Inferior parietal cortex (tissue), 1 donor: ENCODE data around the gene MYLK3.

Experiments
- DNase-seq: peaks from one replicate; pipeline ENCODE4 v3.0.0-alpha.2; 2016; ENCODE audit errors: extremely low spot score

The MYLK3 gene

DNA sequence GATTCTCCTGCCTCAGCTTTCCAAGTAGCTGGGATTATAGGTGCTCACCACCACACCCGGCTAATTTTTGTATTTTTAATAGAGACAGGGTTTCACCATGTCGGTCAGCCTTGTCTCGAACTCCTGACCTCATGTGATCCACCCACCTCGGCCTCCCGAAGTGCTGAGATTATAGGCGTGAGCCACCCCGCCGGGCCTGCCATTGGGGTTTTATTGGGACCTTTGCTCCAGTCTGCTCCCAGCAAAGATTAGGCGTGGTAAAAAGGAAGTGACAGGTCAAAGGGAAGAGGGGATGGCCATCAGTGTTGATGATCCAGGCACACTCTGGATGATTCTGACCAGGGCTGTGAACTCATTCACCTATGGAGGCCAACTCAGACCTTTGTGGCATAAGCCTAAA lies 20.5 kb downstream of the MYLK3 start:
- no peak for DNase-seq

DNA sequence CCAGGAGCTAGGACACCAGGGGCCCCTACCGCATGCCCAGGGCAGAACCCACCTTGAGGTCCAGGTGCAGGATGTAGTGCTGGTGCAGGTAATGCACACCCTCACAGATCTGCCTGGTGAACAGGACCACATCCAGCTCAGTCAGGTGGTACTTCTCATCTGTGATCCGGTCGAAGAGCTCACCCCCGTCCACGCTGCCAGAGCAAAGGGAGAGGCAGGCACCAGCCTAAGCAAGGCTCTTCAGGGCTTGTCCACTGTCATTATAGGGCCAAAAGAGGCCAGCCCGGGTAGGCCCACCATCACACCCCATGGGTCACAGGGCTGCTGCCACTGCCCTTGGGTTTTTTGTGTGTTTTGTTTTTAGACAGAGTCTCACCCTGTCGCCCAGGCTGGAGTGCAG lies 21.0 kb downstream of the MYLK3 start:
- DNase-seq, result no peak

DNA sequence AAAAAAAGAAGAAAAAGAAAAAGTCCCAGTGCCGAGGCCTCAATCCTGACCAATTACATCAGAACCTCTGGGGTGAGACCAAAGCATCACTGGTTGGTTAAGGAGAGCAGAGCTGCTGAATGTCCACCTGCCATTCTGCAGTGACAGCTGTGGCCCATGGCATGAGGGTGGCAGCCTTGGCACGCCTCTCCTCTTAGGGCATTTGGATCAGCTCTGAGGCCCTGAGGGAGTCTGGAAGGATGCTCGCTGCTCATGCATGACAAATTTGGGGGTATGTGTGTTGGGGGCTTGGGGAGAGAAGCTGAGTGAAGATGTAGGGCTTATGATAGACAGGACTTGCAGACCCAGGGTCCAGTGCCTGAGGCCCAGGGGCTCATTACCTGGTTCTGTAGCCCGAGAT lies 26.3 kb downstream of the MYLK3 start:
- DNase-seq, result no peak

DNA sequence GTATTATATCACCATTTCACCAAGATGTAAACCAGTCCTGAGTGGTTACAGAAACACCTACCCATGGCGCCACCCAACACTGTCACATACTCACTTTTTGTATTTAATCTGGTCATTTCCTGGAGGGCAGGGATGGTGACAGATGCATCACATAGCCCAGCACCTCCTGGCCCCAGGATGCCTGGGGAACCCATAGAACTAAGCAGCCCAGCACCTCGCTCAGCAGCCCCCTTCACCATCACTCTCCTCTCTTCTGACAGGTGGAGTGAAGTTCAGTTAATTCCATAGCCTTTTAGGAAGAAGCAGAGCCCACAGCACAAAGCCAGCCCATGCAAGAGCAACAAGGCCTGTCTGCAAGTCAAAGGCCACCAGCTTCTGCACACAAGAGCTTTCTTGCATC lies 27.5 kb downstream of the MYLK3 start:
- no peak for DNase-seq

DNA sequence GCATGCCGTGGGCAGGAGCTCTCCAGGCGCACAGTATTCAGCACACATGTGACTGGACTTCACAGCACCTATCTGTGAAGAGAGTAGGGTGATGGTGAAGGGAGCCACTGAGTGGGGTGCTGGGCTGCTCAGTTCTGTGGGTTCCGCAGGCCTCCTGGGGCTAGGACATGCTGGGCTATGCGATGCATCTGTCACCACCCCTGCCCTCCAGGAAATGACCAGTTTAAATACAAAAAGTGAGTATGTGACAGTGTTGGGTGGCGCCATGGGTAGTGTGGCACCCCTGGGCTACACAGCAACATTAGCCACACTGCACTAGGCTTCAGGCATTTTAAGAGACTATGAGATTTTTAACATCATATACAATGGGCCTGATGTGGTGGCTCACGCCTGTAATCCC lies 28.6 kb downstream of the MYLK3 start:
- DNase-seq, result no peak

- DNase-seq, result no peak
Observed at GRCh38 chr16:46718214-46718613, 29.9 kb downstream of the MYLK3 start.

DNA sequence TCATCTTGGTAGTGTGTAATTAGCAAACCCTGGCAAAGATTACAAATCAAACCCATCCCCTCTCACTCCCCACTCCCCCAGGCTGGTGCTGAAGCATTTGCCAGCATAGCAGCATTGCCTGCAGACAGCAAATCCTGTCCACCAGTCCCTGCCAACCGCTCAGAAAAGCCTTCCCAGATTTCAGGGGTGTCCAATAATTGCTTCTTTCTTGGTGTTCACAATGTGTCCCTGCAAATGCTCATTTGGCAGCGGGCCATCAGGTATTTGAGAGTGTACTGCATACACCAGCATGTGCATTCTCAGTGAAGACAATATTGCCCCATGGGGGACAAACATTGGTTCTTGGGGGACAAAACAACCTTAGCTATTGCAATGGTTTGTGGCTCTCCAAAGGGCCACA lies 30.5 kb downstream of the MYLK3 start:
- DNase-seq, result no peak

GRCh38 chr16:46715769-46716305 lies 32.3 kb downstream of the MYLK3 start:
- DNase-seq, result no peak

GRCh38 chr16:46714797-46715591 lies 33.1 kb downstream of the MYLK3 start:
- DNase-seq, result no peak

DNA sequence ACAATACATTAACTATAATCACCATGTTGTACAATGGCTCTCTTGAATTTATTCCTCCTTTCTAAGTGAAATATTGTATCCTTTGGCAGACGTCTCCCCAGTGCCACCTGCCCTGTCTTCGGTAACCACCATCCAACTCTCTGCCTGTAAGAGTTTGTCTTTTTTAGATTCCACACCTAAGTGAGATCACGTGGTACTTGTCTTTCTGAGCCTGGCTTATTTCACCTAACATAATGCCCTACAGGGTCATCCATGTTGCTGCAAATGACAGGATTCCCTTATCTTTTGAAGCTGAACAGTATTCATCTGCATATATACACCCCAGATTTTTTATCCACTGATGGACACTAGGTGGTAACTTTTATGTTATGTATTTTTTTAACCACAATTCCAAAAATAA lies 34.5 kb downstream of the MYLK3 start:
- no peak for DNase-seq

DNA sequence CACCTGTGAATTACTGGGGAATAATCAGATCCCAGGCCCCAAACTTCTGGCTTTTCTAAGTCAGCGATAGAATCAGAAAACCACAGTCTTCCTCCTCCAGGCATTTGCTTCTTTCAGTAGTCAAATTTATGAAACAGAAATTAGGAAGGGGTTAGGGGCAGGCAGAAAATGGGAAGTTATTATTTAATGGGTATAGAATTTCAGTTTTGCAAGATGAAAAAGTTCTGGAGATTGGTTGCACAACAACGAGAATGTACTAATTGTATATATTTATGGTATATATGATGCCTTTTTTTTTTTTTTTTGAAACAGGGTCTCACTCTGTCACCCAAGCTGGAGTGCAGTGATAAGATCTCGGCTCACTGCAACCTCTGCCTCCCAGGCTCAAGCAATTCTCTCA lies 35.2 kb downstream of the MYLK3 start:
- DNase-seq, result no peak

DNA sequence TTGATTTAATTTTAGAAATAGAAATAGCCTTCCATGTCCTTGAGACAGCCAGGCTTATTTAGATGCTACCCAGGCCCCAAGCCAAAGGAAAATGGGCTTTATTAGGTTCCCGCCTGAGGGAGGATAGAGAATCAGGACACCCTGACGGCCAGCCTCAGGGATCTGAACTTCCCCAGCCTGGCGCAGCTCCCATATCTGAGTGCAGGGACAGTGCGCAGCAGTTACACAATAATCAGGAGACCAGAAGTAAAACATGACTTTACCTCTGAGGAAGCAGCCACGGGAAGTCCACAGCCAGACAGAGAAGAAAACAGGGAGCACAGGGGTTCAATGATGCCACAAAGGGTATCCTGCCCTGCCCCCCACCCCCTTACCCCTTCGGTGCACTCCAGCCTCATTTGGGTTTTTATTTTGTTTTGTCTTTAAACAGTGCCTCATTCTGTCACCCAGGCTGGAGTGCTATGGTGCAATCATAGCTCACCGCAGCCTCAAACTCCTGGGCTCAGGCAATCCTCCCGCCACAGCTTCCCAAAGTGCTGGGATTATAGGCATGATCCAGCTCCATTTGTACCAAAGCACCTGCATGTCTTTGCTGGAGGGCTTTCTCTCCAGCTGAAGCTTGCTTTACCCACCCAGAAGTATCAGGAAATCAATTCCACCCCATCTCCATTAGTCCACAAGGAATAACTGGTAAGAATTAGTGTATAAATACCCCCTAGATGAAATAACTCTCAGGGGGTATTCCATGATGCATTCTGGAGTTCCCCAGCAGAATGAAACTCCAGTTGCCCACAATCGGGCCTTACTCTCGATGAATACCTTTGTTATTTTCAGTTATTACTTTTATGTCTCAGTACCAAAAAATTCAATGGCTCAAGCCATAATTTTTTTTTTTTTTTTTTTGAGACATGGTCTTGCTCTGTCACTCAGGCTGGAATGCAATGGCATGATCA lies 36.8 kb downstream of the MYLK3 start:
- DNase-seq, result no peak

DNA sequence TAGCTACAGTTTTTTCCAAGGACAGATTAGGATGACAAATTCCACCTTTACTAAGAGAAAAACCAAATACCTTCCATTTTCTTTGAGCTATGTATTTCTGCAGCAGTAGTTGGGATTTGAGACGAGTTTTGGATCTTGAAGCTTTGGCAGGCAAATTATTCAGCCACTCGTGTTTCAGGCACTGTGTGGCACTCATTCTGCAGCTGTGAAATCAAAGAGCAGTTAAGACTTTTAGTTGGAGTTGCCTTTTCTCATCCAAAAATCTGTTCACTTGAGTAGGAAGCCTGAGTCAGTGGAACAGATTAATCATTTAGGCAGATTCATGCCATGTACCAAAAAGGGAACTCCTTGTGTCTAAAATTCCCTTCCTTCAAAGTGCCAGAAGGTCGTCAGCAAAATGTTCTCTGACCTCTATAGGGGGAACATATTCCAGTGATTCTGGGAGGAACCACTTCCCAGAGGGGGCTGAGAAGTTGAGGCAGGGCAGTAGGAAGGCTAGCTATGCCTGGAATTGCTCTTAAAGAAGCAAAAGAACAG lies 38.6 kb downstream of the MYLK3 start:
- DNase-seq, result peak; percentile 19

GRCh38 chr16:46706642-46707041 lies 41.5 kb downstream of the MYLK3 start:
- DNase-seq, result no peak

DNA sequence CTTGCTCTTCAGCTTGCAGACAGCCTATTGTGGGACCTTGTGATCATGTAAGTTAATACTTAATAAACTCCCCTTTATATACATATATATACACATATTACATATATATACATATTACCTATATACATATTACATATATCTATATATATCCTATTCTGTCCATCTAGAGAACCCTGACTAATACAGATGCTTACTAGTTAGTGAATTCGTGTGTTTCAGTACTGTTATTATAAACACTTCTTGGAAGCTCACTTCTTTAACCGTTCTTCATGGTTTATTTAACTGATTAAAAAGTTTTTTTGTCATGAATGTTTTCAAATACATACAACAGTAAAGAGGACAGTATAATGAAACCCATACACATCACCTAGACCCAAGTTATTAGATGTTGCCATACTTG lies 46.1 kb downstream of the MYLK3 start:
- DNase-seq, result no peak

DNA sequence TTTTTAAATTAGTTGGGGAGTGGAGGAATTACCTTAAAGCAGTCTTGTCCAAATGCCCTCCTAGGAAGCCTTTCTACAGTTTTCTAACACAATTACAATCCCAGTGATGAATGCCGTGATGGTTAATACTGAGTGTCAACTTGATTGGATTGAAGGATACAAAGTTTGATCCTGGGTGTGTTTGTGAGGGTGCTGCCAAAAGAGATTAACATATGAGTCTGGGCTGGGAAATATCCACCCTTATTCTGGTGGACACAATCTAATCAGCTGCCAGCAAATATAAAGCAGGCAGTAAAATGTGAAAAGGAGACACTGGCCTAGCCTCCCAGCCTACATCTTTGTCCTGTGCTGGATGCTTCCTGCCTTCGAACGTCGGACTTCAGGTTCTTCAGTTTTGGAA lies 46.5 kb downstream of the MYLK3 start:
- DNase-seq, result no peak

GRCh38 chr16:46700048-46700447 lies 48.1 kb downstream of the MYLK3 start:
- DNase-seq, result no peak

- DNase-seq, result no peak
Observed at GRCh38 chr16:46696957-46697356, 51.2 kb downstream of the MYLK3 start.

DNA sequence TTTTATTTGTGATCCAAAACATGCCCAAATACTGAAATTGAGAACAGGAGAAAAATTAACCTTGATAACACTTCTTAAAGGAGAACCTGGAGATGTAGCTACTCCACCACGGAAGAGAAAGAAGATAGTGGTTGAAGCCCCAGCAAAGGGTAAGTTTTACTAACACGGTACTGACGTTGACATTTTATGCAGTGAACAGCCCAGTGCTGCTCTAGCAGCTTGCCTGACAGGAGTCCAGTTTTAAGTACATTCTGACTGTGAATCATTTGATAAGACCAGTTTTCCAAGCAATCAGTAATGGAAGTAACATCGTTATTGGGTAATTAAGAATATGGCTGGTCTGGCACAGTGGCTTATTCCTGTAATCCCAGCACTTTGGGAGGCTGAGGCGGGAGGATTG lies 52.2 kb downstream of the MYLK3 start:
- DNase-seq, result no peak

GRCh38 chr16:46693598-46693997 lies 54.5 kb downstream of the MYLK3 start:
- DNase-seq, result no peak

GRCh38 chr16:46691726-46692125 lies 56.4 kb downstream of the MYLK3 start:
- DNase-seq, result no peak
